Left cardiac atrium (tissue), 4 donors: ENCODE results near the gene HIF1AN. TPM values are rescaled to one million over a fixed set of nuclear protein-coding genes. Genes with fewer than 3 reads are reported as not detected.

Experiments
- ATAC-seq, 2 donors: fragments of 200-7000 bp; cut with Tn5 transposase; one replicate each; pipeline ENCODE4 v1.9.1; 2020; ENCODE audit warnings: mild to moderate bottlenecking in 2 of 2, moderate library complexity in 2 of 2
- DNase-seq: peaks from one replicate; pipeline ENCODE4 v3.0.0-alpha.2; 2020
- intact Hi-C, 2 donors: fragments of 100-400 bp; cut with DNase I; formaldehyde crosslinking; loops; one replicate each; pipeline versions ENCODE4 v1.14.1 to v1.15.1; 2022 to 2023
- total RNA-seq, 2 donors: library from RNA; stranded (reverse); fragmentation: NEBNext Ultra II Directional; extraction: Animal tissue kit (Norgen Biotek cat#: 25700); gene quantifications; one replicate each; pipeline ENCODE4 v1.2.1, GENCODE V29; 2021
- donor health status: DM: no; HTN: yes; CAD: no.
- donor health status: DM: no; HTN: yes; CAD: no; lungs with severe emphysema.
- donor health status: DM: yes; HTN: yes; CAD: no.
- donor health status: Dilated cardiomyopathy.

HIF1AN gene
- total RNA-seq, 2 donors from 2014 or later = 30.7 to 37.8 TPM

- DNase-seq (no peak), ATAC-seq (no peak)
- intact Hi-C loops = no loop called here
These were observed 62.4 kb downstream of the HIF1AN start for GRCh38 chr10:100598166-100598565.

GRCh38 chr10:100600218-100600617 lies 64.5 kb downstream of the HIF1AN start:
- DNase-seq (no peak), ATAC-seq (no peak)
- intact Hi-C loops = no loop called here

- ATAC-seq = no peak
- no peak for DNase-seq
- intact Hi-C loops = no loop called here
These were observed 71.7 kb downstream of the HIF1AN start for GRCh38 chr10:100607439-100607838.

Other genes with a start within 250 kb of the HIF1AN start
- 10 to 100 TPM; 19.9 to 23.6 TPM for gene BLOC1S2, start 249.3 kb upstream of the HIF1AN start, total RNA-seq
- under 1 TPM in 1 of 2 donors, not detected in 1; 0.44 TPM for gene PKD2L1, start 205.7 kb upstream of the HIF1AN start, total RNA-seq
- gene SCD, start 188.7 kb upstream of the HIF1AN start, total RNA-seq = 100 to 1,000 TPM; 197 to 969 TPM
- not detected for gene WNT8B, start 72.9 kb upstream of the HIF1AN start, total RNA-seq
- gene SEC31B, start 16.1 kb upstream of the HIF1AN start, total RNA-seq = 10 to 100 TPM in 1 of 2 donors, 1 to 10 TPM in 1; 7.0 to 11.7 TPM
- 100 to 1,000 TPM; 356 to 364 TPM for gene NDUFB8, start 6.1 kb upstream of the HIF1AN start, total RNA-seq
- gene PAX2, start 209.6 kb downstream of the HIF1AN start, total RNA-seq = not detected